T-helper 9 cell (primary cell): Measurements from ENCODE around the gene CCDC92.

Source experiments
- DNase-seq: peaks from one replicate; pipeline ENCODE4 v3.0.0-alpha.2; 2020
- total RNA-seq, 2 donors: gene quantifications; one replicate each; lab custom pipeline; 2026; lab: John Stamatoyannopoulos, UW

CCDC92 gene
- total RNA-seq, result 17.6 to 32.0 reads per million in 2 donors

GRCh38 chr12:123972457-123973401 is at the start of gene CCDC92, which contains the start of gene ZNF664:
Gene CCDC92, minus strand, starts transcription at chr12:123972831. Its CDS starts 28,526 bp downstream, at chr12:123944305.
Gene ZNF664, plus strand, starts transcription at chr12:123973215. Its CDS starts 38,930 bp downstream, at chr12:124012145.
- peak; percentile 92 for DNase-seq

- no peak for DNase-seq
These were observed 49.5 kb upstream of the CCDC92 start for GRCh38 chr12:124022161-124022560.

- no peak for DNase-seq
These were observed 48.4 kb upstream of the CCDC92 start for GRCh38 chr12:124021007-124021406.

GRCh38 chr12:124020514-124020949 is 47.9 kb upstream of the CCDC92 start:
- DNase-seq, result no peak

GRCh38 chr12:124019115-124019514 is 46.5 kb upstream of the CCDC92 start:
- no peak for DNase-seq

- DNase-seq, result no peak
These were observed 45.9 kb upstream of the CCDC92 start for GRCh38 chr12:124018539-124018938.

- no peak for DNase-seq
These were observed 44.4 kb upstream of the CCDC92 start for GRCh38 chr12:124017064-124017463.

GRCh38 chr12:124015494-124016461 is 43.1 kb upstream of the CCDC92 start:
- no peak for DNase-seq

- no peak for DNase-seq
These were observed 40.4 kb upstream of the CCDC92 start for GRCh38 chr12:124013073-124013472.

GRCh38 chr12:124011435-124012115 is 38.9 kb upstream of the CCDC92 start:
- DNase-seq, result no peak

- no peak for DNase-seq
These were observed 38.1 kb upstream of the CCDC92 start for GRCh38 chr12:124010687-124011086.

- no peak for DNase-seq
These were observed 37.1 kb upstream of the CCDC92 start for GRCh38 chr12:124009781-124010180.

GRCh38 chr12:124008595-124008994 is 36.0 kb upstream of the CCDC92 start:
- no peak for DNase-seq

GRCh38 chr12:124007826-124008570 is 35.4 kb upstream of the CCDC92 start:
- DNase-seq, result no peak

GRCh38 chr12:124006846-124007713 is 34.4 kb upstream of the CCDC92 start:
- DNase-seq, result no peak

GRCh38 chr12:124006085-124006845 is 33.6 kb upstream of the CCDC92 start:
- no peak for DNase-seq

GRCh38 chr12:124004233-124004875 is 31.7 kb upstream of the CCDC92 start:
- DNase-seq, result no peak

GRCh38 chr12:124002654-124003053 is 30.0 kb upstream of the CCDC92 start:
- DNase-seq, result no peak

- no peak for DNase-seq
These were observed 29.5 kb upstream of the CCDC92 start for GRCh38 chr12:124002021-124002644.
